Kidney (tissue), 14 donors: ENCODE measurements around the gene SMIM21. TPM values are rescaled to one million over a fixed set of nuclear protein-coding genes. Genes with fewer than 3 reads are reported as not detected.
A peak's percentile ranks its signal among the peaks of the same experiment; 100 is the strongest.

Source experiments
- DNase-seq, 5 donors: peaks; one replicate each; pipeline ENCODE4 v3.0.0-alpha.2; 2013 to 2020
- FAIRE-seq: peaks from 2 replicates; lab custom pipeline; 2012; peaks lifted over from hg19 to GRCh38; lab: Jason Lieb, UNC
- H3K27ac ChIP-seq, 2 donors: one replicate each; pipeline ENCODE4 v1.7.0; 2013; ENCODE audit warnings: low read depth in 2 of 2, low read length in 2 of 2, inconsistent platforms in 1 of 2
- H3K27me3 ChIP-seq: one replicate; pipeline ENCODE4 v1.7.1; 2013; ENCODE audit warnings: low read length, inconsistent platforms; ENCODE audit not compliant: control insufficient read depth, insufficient read depth
- H3K36me3 ChIP-seq, 3 donors: one replicate each; pipeline versions ENCODE4 v1.7.0 to v1.7.1; 2013; ENCODE audit warnings: low read length in 3 of 3, control low read depth in 1 of 3, inconsistent platforms in 1 of 3; ENCODE audit not compliant: insufficient read depth in 3 of 3, control insufficient read depth in 2 of 3
- H3K4me1 ChIP-seq, 3 donors: one replicate each; pipeline versions ENCODE4 v1.7.0 to v1.7.1; 2013; ENCODE audit warnings: low read length in 3 of 3, inconsistent platforms in 1 of 3, low read depth in 1 of 3; ENCODE audit not compliant: control insufficient read depth in 2 of 3, insufficient read depth in 2 of 3
- H3K4me3 ChIP-seq, 3 donors: one replicate each; pipeline versions ENCODE4 v1.7.0 to v1.8.1; 2013; ENCODE audit warnings: low read length in 3 of 3, control low read depth in 1 of 3, inconsistent platforms in 1 of 3
- H3K9ac ChIP-seq, 3 donors: one replicate each; pipeline versions ENCODE4 v1.7.0 to v1.7.1; 2013; ENCODE audit warnings: low read length in 3 of 3, control low read depth in 1 of 3, inconsistent platforms in 1 of 3
- H3K9me3 ChIP-seq, 3 donors: one replicate each; pipeline versions ENCODE4 v1.7.0 to v1.7.1; 2013; ENCODE audit warnings: low read length in 3 of 3, control low read depth in 1 of 3, inconsistent platforms in 1 of 3; ENCODE audit not compliant: control insufficient read depth in 2 of 3, insufficient read depth in 1 of 3
- intact Hi-C: fragments of 100-400 bp; cut with DNase I; formaldehyde crosslinking; loops from one replicate; pipeline ENCODE4 v1.11.1; 2022
- polyA plus RNA-seq: library from polyadenylated mRNA; stranded (reverse); fragments of 350-450 nt; fragmentation: Illumina TruSeq; extraction: RNeasy Lipid Tissue Mini Kit (QIAGEN cat#74804); gene quantifications from one replicate; pipeline ENCODE4 v1.2.3, GENCODE V29; 2014; ENCODE audit warnings: low read depth, low replicate concordance; ENCODE audit not compliant: insufficient read depth
- total RNA-seq: library from RNA; stranded (reverse); fragmentation: NEBNext Ultra II Directional; extraction: Animal tissue kit (Norgen Biotek cat#: 25700); gene quantifications from one replicate; pipeline ENCODE4 v1.2.1, GENCODE V29; 2021
- TF ChIP-seq, protein P1 (sequence below): IDR thresholded peaks from 3 replicates; pipeline ENCODE4 v1.5.1; 2012; ENCODE audit warnings: mild to moderate bottlenecking, moderate library complexity, borderline replicate concordance; ENCODE audit not compliant: insufficient read depth; ENCODE audit errors: extremely low read depth
- donor health status: control.
- donor health status: control.
- donor health status: control.
- donor health status: control.
- donor health status: control.
- donor health status: DM: yes; HTN: yes; CAD: no.
- donor health status: Normal renal cell carcinoma (clear cell type).

Gene SMIM21
- total and polyA plus RNA-seq, 2 donors from 2014 or later = not detected

DNA sequence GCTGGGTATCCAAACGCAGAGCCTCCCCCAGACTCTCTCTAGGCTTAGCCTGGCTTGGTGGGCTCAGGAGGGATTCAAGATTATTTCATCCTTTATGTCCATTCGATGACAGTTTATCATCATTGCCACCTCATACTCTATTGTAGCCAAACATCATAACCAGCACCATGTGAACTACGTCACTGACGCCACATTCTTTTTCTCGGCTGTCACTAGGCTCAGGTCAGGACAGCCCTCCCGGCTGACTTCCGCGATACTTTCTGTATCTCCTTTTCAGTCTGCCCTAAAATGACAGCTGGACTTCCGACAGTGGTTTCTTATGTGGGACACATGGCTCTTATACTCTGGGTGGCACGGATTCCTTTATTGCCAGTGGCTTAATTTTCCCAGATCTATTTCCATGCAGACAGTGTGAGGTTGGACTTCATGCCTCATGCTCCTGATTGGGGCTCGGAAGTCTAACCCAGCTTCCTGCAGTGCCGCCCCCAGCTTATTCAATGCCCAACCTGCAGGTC is 39.8 kb upstream of the SMIM21 start:
- no peak overlapping the region for H3K4me3 ChIP-seq
- H3K36me3 ChIP-seq = no peaks in the 10 kb centered on the region
- H3K9me3 ChIP-seq = no peaks in the 10 kb centered on the region
- TF ChIP-seq, protein P1, sequence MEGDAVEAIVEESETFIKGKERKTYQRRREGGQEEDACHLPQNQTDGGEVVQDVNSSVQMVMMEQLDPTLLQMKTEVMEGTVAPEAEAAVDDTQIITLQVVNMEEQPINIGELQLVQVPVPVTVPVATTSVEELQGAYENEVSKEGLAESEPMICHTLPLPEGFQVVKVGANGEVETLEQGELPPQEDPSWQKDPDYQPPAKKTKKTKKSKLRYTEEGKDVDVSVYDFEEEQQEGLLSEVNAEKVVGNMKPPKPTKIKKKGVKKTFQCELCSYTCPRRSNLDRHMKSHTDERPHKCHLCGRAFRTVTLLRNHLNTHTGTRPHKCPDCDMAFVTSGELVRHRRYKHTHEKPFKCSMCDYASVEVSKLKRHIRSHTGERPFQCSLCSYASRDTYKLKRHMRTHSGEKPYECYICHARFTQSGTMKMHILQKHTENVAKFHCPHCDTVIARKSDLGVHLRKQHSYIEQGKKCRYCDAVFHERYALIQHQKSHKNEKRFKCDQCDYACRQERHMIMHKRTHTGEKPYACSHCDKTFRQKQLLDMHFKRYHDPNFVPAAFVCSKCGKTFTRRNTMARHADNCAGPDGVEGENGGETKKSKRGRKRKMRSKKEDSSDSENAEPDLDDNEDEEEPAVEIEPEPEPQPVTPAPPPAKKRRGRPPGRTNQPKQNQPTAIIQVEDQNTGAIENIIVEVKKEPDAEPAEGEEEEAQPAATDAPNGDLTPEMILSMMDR = no peak
- H3K4me1 ChIP-seq = no peaks in the 10 kb centered on the region
- no peak overlapping the region for H3K27ac ChIP-seq
- no peaks in the 10 kb centered on the region for H3K27me3 ChIP-seq
- no peak for FAIRE-seq
- no peak overlapping the region for H3K9ac ChIP-seq
- no peak for DNase-seq
- intact Hi-C loops = no loop called here

DNA sequence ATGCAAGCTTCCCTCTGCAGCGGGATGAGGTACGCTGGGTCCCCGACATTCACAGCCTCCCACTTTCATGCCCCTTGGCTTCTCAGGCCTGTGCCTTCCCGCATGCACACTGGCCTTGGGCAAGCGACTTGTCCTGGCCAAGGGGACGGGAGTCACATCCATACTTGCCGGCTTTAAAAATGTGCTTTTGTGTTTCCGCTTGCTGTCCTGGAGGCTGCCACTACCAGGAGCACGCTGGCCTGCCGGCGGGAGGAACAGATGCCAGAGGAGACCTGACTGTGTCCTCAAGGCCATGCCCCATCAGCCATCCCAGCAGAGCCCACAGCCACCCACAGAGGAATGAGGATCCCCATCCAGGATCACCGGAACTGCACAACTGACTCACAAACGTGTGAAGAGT is 36.9 kb upstream of the SMIM21 start:
- H3K9me3 ChIP-seq = no peaks in the 10 kb centered on the region
- no peak for FAIRE-seq
- TF ChIP-seq, protein P1 = no peak

DNA sequence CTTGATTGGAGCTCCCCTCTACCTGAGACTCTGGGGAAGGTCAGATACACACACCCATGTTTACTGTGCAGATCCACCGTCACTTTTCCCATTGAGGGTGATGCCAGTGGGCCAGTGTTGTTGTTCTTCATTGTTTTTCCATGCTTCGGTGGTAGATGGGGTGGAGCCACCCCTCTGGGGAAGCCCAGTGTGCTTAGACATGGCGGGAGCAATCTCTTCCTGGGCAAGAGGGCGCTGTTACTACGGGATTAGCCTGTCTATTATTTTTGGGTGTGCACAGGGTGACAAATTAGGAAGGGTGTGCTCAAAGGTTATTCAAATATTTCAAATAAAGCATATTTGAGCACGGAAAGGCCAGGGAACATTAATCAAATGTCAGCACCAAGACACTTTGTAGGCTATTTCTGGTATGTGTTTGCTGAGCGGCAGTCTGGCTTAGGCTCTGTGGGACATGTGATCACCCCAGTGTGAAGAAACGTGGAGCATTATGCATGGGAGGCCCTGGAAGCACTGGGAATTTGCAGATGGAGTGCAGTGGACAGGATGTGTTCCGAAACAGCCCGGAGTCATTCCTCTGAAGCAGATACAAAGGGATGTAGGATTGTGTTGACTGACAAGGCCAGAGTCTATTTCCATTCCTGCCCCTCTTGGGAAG is 34.8 kb upstream of the SMIM21 start:
- H3K9ac ChIP-seq = no peak overlapping the region
- H3K36me3 ChIP-seq = no peaks in the 10 kb centered on the region
- H3K27me3 ChIP-seq = no peaks in the 10 kb centered on the region
- intact Hi-C loops = no loop called here
- TF ChIP-seq, protein P1 = no peak
- DNase-seq (peak in 1 of 5 donors; percentile 38), FAIRE-seq (no peak)
- H3K9me3 ChIP-seq = peaks cover 0 to 7% (median 0%) of the 10 kb centered on the region in 3 donors
- no peaks in the 10 kb centered on the region for H3K4me1 ChIP-seq
- H3K4me3 ChIP-seq = no peak overlapping the region
- H3K27ac ChIP-seq = no peak overlapping the region

More for the DNA sequence above, 36.9 kb upstream of the SMIM21 start:
- no peak for DNase-seq
- Histone ChIP-seq H3K36me3 (no peaks in the 10 kb centered on the region), H3K27ac (no peak overlapping the region), H3K4me3 (no peak overlapping the region), H3K4me1 (no peaks in the 10 kb centered on the region), H3K27me3 (no peaks in the 10 kb centered on the region), H3K9ac (no peak overlapping the region)
- intact Hi-C loops = no loop called here
